ENCODE measurements around the gene PRDM11.

- no peak for TF ChIP-seq CTCF (IDR thresholded peaks at IDR 0.05)
- no peak for TF ChIP-seq POLR2AphosphoS5 (IDR thresholded peaks at IDR 0.05)
- TF ChIP-seq POLR2A (IDR thresholded peaks at IDR 0.05; ENCODE audit: low read depth) = no peak
These were observed 107.6 kb downstream of the PRDM11 start for GRCh38 chr11:45254070-45254469.
